Measurements from ENCODE around the gene METTL22. TPM values are rescaled to one million over a fixed set of nuclear protein-coding genes. Genes with fewer than 3 reads are reported as not detected.

The METTL22 gene
- total and polyA plus RNA-seq, 4 experiments from 2014 or later = 6.2 to 49.8 (median 28.6) TPM

GRCh38 chr16:8625491-8626087 is 4.1 kb downstream of the METTL22 start:
- Histone ChIP-seq H3K27ac (ENCODE audit: low read depth, low read length) (no peak overlapping the region), H3K27me3 (ENCODE audit: insufficient read depth, low read length) (no peaks in the 10 kb centered on the region), H3K4me3 (ENCODE audit: low read length in 2 of 2) (no peak overlapping the region), H3K36me3 (ENCODE audit: insufficient read depth, low read length) (peaks cover 47% of the 10 kb centered on the region), H3K4me1 (ENCODE audit: insufficient read depth, low read length) (peaks cover 15% of the 10 kb centered on the region), H3K9me3 (ENCODE audit: control insufficient read depth in 1 of 2, low read length in 2 of 2) (no peaks in the 10 kb centered on the region)
- DNase-seq = no peak
- peaks cover 16 to 47% (median 24%) of the 10 kb centered on the region in 4 donors for H3K4me1 Mint-ChIP-seq
- no peak overlapping the region for H3K4me3 Mint-ChIP-seq
- no peaks in the 10 kb centered on the region for H3K27me3 Mint-ChIP-seq
- ChIA-PET POLR2A (ENCODE audit: partially characterized antibody) (no interaction called here), CTCF (ENCODE audit: partially characterized antibody) (no interaction called here)
- intact Hi-C loops (cut with micrococcal nuclease) = loop anchor here (10.0 kb wide), 1 partner anchor 469 kb away; the partner anchor contains the start of gene HAPSTR1
- no peak overlapping the region for H3K27ac Mint-ChIP-seq
- H3K36me3 Mint-ChIP-seq = peaks cover 34 to 57% of the 10 kb centered on the region in 2 donors
- no peaks in the 10 kb centered on the region for H3K9me3 Mint-ChIP-seq

DNA sequence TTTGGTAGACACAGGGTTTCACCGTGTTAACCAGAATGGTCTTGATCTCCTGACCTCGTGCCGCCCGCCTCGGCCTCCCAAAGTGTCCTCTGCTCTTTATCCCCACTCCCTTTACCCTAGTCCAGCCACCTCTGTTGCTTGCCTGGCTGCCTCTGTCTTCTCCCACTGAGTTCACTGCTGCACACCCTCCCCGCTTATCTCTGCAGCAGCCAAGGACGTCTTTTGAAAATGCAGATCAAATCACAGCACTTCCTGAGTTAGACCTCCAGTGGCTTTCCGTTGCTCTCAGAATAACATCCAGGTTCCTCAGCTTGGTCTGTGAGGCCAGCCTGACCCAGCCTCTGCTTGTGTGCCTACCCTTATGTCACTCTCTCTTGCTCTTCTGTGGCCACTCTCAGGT is 5.4 kb downstream of the METTL22 start:
- H3K27ac Mint-ChIP-seq = peak overlapping the region in 3 of 7 donors; percentile 9 to 41 (median 39)
- POLR2A ChIA-PET (ENCODE audit: partially characterized antibody) = no interaction called here
- no peak overlapping the region for H3K4me3 ChIP-seq (ENCODE audit: low read length in 2 of 2)
- no peak for DNase-seq
- CTCF ChIA-PET (ENCODE audit: partially characterized antibody) = no interaction called here
- no peak overlapping the region for H3K27ac ChIP-seq (ENCODE audit: low read depth, low read length)
- peaks cover 16 to 45% (median 23%) of the 10 kb centered on the region in 4 donors for H3K4me1 Mint-ChIP-seq
- H3K9me3 ChIP-seq (ENCODE audit: control insufficient read depth in 1 of 2, low read length in 2 of 2) = no peaks in the 10 kb centered on the region
- peaks cover 39 to 70% of the 10 kb centered on the region in 2 donors for H3K36me3 Mint-ChIP-seq
- intact Hi-C loops (cut with micrococcal nuclease) = loop anchor here (10.0 kb wide), 1 partner anchor 468 kb away; the partner anchor contains the start of gene HAPSTR1
- H3K9me3 Mint-ChIP-seq = no peaks in the 10 kb centered on the region
- no peaks in the 10 kb centered on the region for H3K27me3 ChIP-seq (ENCODE audit: insufficient read depth, low read length)
- H3K27me3 Mint-ChIP-seq = no peaks in the 10 kb centered on the region
- peaks cover 57% of the 10 kb centered on the region for H3K36me3 ChIP-seq (ENCODE audit: insufficient read depth, low read length)
- peaks cover 15% of the 10 kb centered on the region for H3K4me1 ChIP-seq (ENCODE audit: insufficient read depth, low read length)
- H3K4me3 Mint-ChIP-seq = peak overlapping the region in 2 of 8 donors; percentile 21 to 39

DNA sequence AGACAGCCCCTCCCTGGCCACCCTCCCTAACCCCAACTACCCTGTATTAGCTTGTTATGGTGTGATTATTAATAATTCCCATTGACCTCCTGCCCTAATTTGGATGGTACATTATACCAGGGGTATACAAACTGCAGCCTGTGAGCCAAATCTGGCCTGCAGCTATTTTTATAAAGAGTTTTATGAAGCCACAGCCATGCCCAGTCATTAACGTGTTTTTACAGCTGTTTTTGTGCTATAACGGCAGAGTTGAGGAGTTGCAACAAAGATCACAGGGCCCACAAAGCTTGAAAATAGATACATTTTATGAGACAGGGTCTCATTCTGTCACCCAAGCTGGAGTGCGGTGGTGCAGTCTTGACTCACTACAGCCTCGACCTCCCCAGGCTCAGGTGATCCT is 6.0 kb downstream of the METTL22 start:
- POLR2A ChIA-PET (ENCODE audit: partially characterized antibody) = no interaction called here

GRCh38 chr16:8628981-8629725 is 7.7 kb downstream of the METTL22 start:
- Mint-ChIP-seq H3K36me3 (peaks cover 50 to 81% of the 10 kb centered on the region in 2 donors), H3K4me3 (no peak overlapping the region), H3K27ac (peak overlapping the region in 2 of 7 donors; percentile 55 to 82), H3K4me1 (peaks cover 10 to 25% (median 13%) of the 10 kb centered on the region in 4 donors), H3K27me3 (no peaks in the 10 kb centered on the region), H3K9me3 (no peaks in the 10 kb centered on the region)
- peaks cover 69% of the 10 kb centered on the region for H3K36me3 ChIP-seq (ENCODE audit: insufficient read depth, low read length)
- no peaks in the 10 kb centered on the region for H3K9me3 ChIP-seq (ENCODE audit: control insufficient read depth in 1 of 2, low read length in 2 of 2)
- no peak overlapping the region for H3K4me3 ChIP-seq (ENCODE audit: low read length in 2 of 2)
- DNase-seq = no peak
- H3K27ac ChIP-seq (ENCODE audit: low read depth, low read length) = no peak overlapping the region
- POLR2A ChIA-PET (ENCODE audit: partially characterized antibody) = interaction anchor here (1.0 to 1.4 kb wide), 2 partner anchors 7 to 9 kb away, joined by 3 to 4 read pairs; partner anchors contain the start of gene METTL22
- intact Hi-C loops (cut with micrococcal nuclease) = loop anchor here (10.0 kb wide), 1 partner anchor 466 kb away; the partner anchor contains the start of gene HAPSTR1
- CTCF ChIA-PET (ENCODE audit: partially characterized antibody) = no interaction called here
- H3K4me1 ChIP-seq (ENCODE audit: insufficient read depth, low read length) = no peaks in the 10 kb centered on the region
- H3K27me3 ChIP-seq (ENCODE audit: insufficient read depth, low read length) = no peaks in the 10 kb centered on the region

More for the DNA sequence above, 6.0 kb downstream of the METTL22 start:
- CTCF ChIA-PET (ENCODE audit: partially characterized antibody) = no interaction called here
- Histone ChIP-seq H3K4me3 (ENCODE audit: low read length in 2 of 2) (no peak overlapping the region), H3K36me3 (ENCODE audit: insufficient read depth, low read length) (peaks cover 62% of the 10 kb centered on the region), H3K4me1 (ENCODE audit: insufficient read depth, low read length) (peaks cover 10% of the 10 kb centered on the region), H3K27ac (ENCODE audit: low read depth, low read length) (no peak overlapping the region), H3K27me3 (ENCODE audit: insufficient read depth, low read length) (no peaks in the 10 kb centered on the region), H3K9me3 (ENCODE audit: control insufficient read depth in 1 of 2, low read length in 2 of 2) (no peaks in the 10 kb centered on the region)
- intact Hi-C loops (cut with micrococcal nuclease) = loop anchor here (10.0 kb wide), 1 partner anchor 467 kb away; the partner anchor contains the start of gene HAPSTR1
- H3K27me3 Mint-ChIP-seq = no peaks in the 10 kb centered on the region
- peaks cover 11 to 40% (median 18%) of the 10 kb centered on the region in 4 donors for H3K4me1 Mint-ChIP-seq
- no peaks in the 10 kb centered on the region for H3K9me3 Mint-ChIP-seq
- peaks cover 44 to 71% of the 10 kb centered on the region in 2 donors for H3K36me3 Mint-ChIP-seq
- H3K4me3 Mint-ChIP-seq = no peak overlapping the region
- no peak overlapping the region for H3K27ac Mint-ChIP-seq
- no peak for DNase-seq

- Histone ChIP-seq H3K27me3 (ENCODE audit: insufficient read depth, low read length) (no peaks in the 10 kb centered on the region), H3K4me1 (ENCODE audit: insufficient read depth, low read length) (no peaks in the 10 kb centered on the region), H3K9me3 (ENCODE audit: control insufficient read depth in 1 of 2, low read length in 2 of 2) (no peaks in the 10 kb centered on the region), H3K4me3 (ENCODE audit: low read length in 2 of 2) (no peak overlapping the region), H3K36me3 (ENCODE audit: insufficient read depth, low read length) (peaks cover 72% of the 10 kb centered on the region), H3K27ac (ENCODE audit: low read depth, low read length) (no peak overlapping the region)
- Mint-ChIP-seq H3K4me1 (peaks cover 7 to 14% (median 10%) of the 10 kb centered on the region in 4 donors), H3K4me3 (no peak overlapping the region), H3K36me3 (peaks cover 57 to 83% of the 10 kb centered on the region in 2 donors), H3K27me3 (no peaks in the 10 kb centered on the region), H3K9me3 (no peaks in the 10 kb centered on the region), H3K27ac (no peak overlapping the region)
- POLR2A ChIA-PET (ENCODE audit: partially characterized antibody) = interaction anchor here (1.4 kb wide), 1 partner anchor 8 kb away, joined by 4 read pairs; the partner anchor contains the start of gene METTL22
- intact Hi-C loops (cut with micrococcal nuclease) = no loop called here
- DNase-seq = no peak
- CTCF ChIA-PET (ENCODE audit: partially characterized antibody) = no interaction called here
These were observed 8.9 kb downstream of the METTL22 start for GRCh38 chr16:8630255-8630953.

DNA sequence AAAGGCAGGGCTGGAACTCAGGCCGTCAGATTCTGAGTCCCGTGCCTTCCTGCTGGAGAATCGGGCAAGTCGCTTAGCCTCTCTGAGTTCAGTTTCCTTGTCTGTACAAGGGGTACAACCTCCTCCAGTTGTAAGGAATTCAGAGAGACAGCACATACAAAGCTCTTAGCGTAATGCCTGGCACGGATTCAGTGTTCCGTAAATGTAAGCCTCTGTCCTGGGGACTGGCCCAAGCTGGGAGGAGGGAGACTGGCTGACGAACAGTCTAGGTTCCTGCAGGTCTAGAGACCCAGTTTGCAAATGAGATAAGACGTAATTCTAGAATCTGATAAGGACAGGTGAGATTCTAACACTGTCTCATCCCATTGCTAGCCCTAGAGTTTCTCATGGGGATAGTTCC is 9.9 kb downstream of the METTL22 start:
- H3K9me3 ChIP-seq (ENCODE audit: control insufficient read depth in 1 of 2, low read length in 2 of 2) = no peaks in the 10 kb centered on the region
- no peak for DNase-seq
- H3K9me3 Mint-ChIP-seq = no peaks in the 10 kb centered on the region
- H3K27ac ChIP-seq (ENCODE audit: low read depth, low read length) = no peak overlapping the region
- H3K36me3 Mint-ChIP-seq = peaks cover 60 to 84% of the 10 kb centered on the region in 2 donors
- no peak overlapping the region for H3K4me3 Mint-ChIP-seq
- H3K4me1 ChIP-seq (ENCODE audit: insufficient read depth, low read length) = no peaks in the 10 kb centered on the region
- H3K36me3 ChIP-seq (ENCODE audit: insufficient read depth, low read length) = peaks cover 66% of the 10 kb centered on the region
- peaks cover 6 to 14% (median 9%) of the 10 kb centered on the region in 4 donors for H3K4me1 Mint-ChIP-seq
- no peaks in the 10 kb centered on the region for H3K27me3 ChIP-seq (ENCODE audit: insufficient read depth, low read length)
- POLR2A ChIA-PET (ENCODE audit: partially characterized antibody) = no interaction called here
- no peaks in the 10 kb centered on the region for H3K27me3 Mint-ChIP-seq
- CTCF ChIA-PET (ENCODE audit: partially characterized antibody) = no interaction called here
- intact Hi-C loops (cut with micrococcal nuclease) = no loop called here
- H3K4me3 ChIP-seq (ENCODE audit: low read length in 2 of 2) = no peak overlapping the region
- no peak overlapping the region for H3K27ac Mint-ChIP-seq
